Colonic mucosa (tissue), 4 donors: ENCODE data around the gene KRT35. TPM values are rescaled to one million over a fixed set of nuclear protein-coding genes. Genes with fewer than 3 reads are reported as not detected.
"Not testable (repeated sequence)": the region's sequence is repeated elsewhere in the genome, so short reads cannot be mapped to it uniquely, and the experiment has no call there.

Experiments
- DNase-seq: peaks from one replicate; pipeline ENCODE4 v3.0.0-alpha.2; 2020
- H3K27ac ChIP-seq: fragments of 200-600 bp; one replicate; pipeline ENCODE4 v1.8.0; 2021
- H3K27me3 ChIP-seq: fragments of 200-600 bp; one replicate; pipeline ENCODE4 v1.8.0; 2021
- H3K36me3 ChIP-seq: fragments of 200-600 bp; one replicate; pipeline ENCODE4 v1.8.0; 2021
- H3K4me1 ChIP-seq: fragments of 200-600 bp; one replicate; pipeline ENCODE4 v1.8.0; 2021; ENCODE audit warnings: mild to moderate bottlenecking
- H3K4me3 ChIP-seq: fragments of 200-600 bp; one replicate; pipeline ENCODE4 v1.8.0; 2021
- H3K9ac ChIP-seq, 2 donors: one replicate each; pipeline ENCODE4 v1.7.0; 2013; ENCODE audit warnings: control low read depth in 2 of 2, low read depth in 2 of 2, low read length in 2 of 2
- H3K9me3 ChIP-seq: fragments of 200-600 bp; one replicate; pipeline ENCODE4 v1.8.0; 2021
- CTCF ChIP-seq: fragments of 200-600 bp; IDR thresholded peaks from one replicate; pipeline ENCODE4 v1.8.0; 2022; ENCODE audit warnings: antibody characterized with exemption, mild to moderate bottlenecking
- intact Hi-C: fragments of 100-400 bp; cut with DNase I; formaldehyde crosslinking; loops from one replicate; pipeline ENCODE4 v1.14.1; 2022
- total RNA-seq, 2 donors: library from RNA; stranded (reverse); fragmentation: NEBNext Ultra II Directional in 1 of 2; extraction: Animal tissue kit (Norgen Biotek cat#: 25700) in 1 of 2; gene quantifications; one replicate each; pipeline ENCODE4 v1.2.1, GENCODE V29; 2021
- donor health status: healthy.
- donor health status: DM: no; HTN: no; CAD: no.
- donor health status: DM: no; HTN: no; CAD: no.

Gene KRT35
- total RNA-seq, 2 donors from 2014 or later, result not detected

GRCh38 chr17:41437254-41437653 lies 43.7 kb downstream of the KRT35 start:
- no peaks in the 10 kb centered on the region for H3K4me1 ChIP-seq
- no peaks in the 10 kb centered on the region for H3K36me3 ChIP-seq
- no peaks in the 10 kb centered on the region for H3K9me3 ChIP-seq
- no peak for DNase-seq
- intact Hi-C loops, result no loop called here
- no peak for TF ChIP-seq CTCF
- no peak overlapping the region for H3K27ac ChIP-seq
- no peak overlapping the region for H3K4me3 ChIP-seq
- H3K9ac ChIP-seq, result no peak overlapping the region
- H3K27me3 ChIP-seq, result no peaks in the 10 kb centered on the region

- intact Hi-C loops, result no loop called here
- Histone ChIP-seq H3K4me3 (no peak overlapping the region), H3K27ac (no peak overlapping the region), H3K9ac (no peak overlapping the region), H3K27me3 (no peaks in the 10 kb centered on the region), H3K9me3 (no peaks in the 10 kb centered on the region), H3K36me3 (no peaks in the 10 kb centered on the region), H3K4me1 (no peaks in the 10 kb centered on the region)
- DNase-seq, result no peak
- TF ChIP-seq CTCF, result no peak
These were observed 46.5 kb downstream of the KRT35 start for GRCh38 chr17:41434415-41434814.

GRCh38 chr17:41434005-41434404 lies 46.9 kb downstream of the KRT35 start:
- Histone ChIP-seq H3K27ac (no peak overlapping the region), H3K9ac (no peak overlapping the region), H3K9me3 (no peaks in the 10 kb centered on the region), H3K4me1 (no peaks in the 10 kb centered on the region), H3K36me3 (no peaks in the 10 kb centered on the region), H3K4me3 (no peak overlapping the region), H3K27me3 (no peaks in the 10 kb centered on the region)
- intact Hi-C loops, result no loop called here
- TF ChIP-seq CTCF, result no peak
- no peak for DNase-seq

GRCh38 chr17:41433586-41433985 lies 47.4 kb downstream of the KRT35 start:
- Histone ChIP-seq H3K36me3 (no peaks in the 10 kb centered on the region), H3K27ac (no peak overlapping the region), H3K4me1 (no peaks in the 10 kb centered on the region), H3K27me3 (no peaks in the 10 kb centered on the region), H3K9ac (no peak overlapping the region), H3K9me3 (no peaks in the 10 kb centered on the region), H3K4me3 (no peak overlapping the region)
- intact Hi-C loops, result no loop called here
- DNase-seq, result no peak
- no peak for TF ChIP-seq CTCF

GRCh38 chr17:41430376-41430775 lies 50.6 kb downstream of the KRT35 start:
- H3K27me3 ChIP-seq, H3K4me3 ChIP-seq, H3K9me3 ChIP-seq, H3K4me1 ChIP-seq, DNase-seq, H3K27ac ChIP-seq, intact Hi-C loops, H3K36me3 ChIP-seq, H3K9ac ChIP-seq: not testable (repeated sequence)

- DNase-seq, result no peak
- no peak overlapping the region for H3K9ac ChIP-seq
- no peak overlapping the region for H3K4me3 ChIP-seq
- H3K27ac ChIP-seq, result no peak overlapping the region
- intact Hi-C loops, result no loop called here
- no peaks in the 10 kb centered on the region for H3K36me3 ChIP-seq
- no peak for TF ChIP-seq CTCF
- no peaks in the 10 kb centered on the region for H3K27me3 ChIP-seq
- no peaks in the 10 kb centered on the region for H3K4me1 ChIP-seq
- no peaks in the 10 kb centered on the region for H3K9me3 ChIP-seq
These were observed 51.3 kb downstream of the KRT35 start for GRCh38 chr17:41429667-41430066.
